ENCODE results near the gene SAMD13. TPM values are rescaled to one million over a fixed set of nuclear protein-coding genes. Genes with fewer than 3 reads are reported as not detected.

Gene SAMD13
- total and polyA plus RNA-seq, 2 of the 4 experiments (the other 2 are of a cell fraction) = 0.27 to 0.36 TPM

GRCh38 chr1:84363019-84363418 is 61.5 kb downstream of the SAMD13 start:
- H2BK120ac ChIP-seq (ENCODE audit: low read depth, low read length) = peak overlapping the region; percentile 60
- CTCF ChIA-PET = no interaction called here
- H2BK20ac ChIP-seq (ENCODE audit: low read depth, low read length) = peak overlapping the region; percentile 14
- peaks cover 14% of the 10 kb centered on the region for H3K4me1 ChIP-seq (ENCODE audit: control insufficient read depth, insufficient read depth, low read length)
- peak overlapping the region in 1 of 2 experiments; percentile 47; a peak in 2 of 4 replicates for H4K8ac ChIP-seq (ENCODE audit: low read depth in 2 of 2, low read length in 2 of 2)
- peak overlapping the region; percentile 26; the same call in 1 of the 2 replicates for H4K5ac ChIP-seq (ENCODE audit: low read depth, low read length)
- POLR2A ChIA-PET (ENCODE audit: unreplicated experiment) = no interaction called here
- H3K9me1 ChIP-seq (ENCODE audit: insufficient read depth, low read length) = peaks cover 8% of the 10 kb centered on the region; the same call in 1 of the 2 replicates
- H3K4ac ChIP-seq (ENCODE audit: low read depth, low read length) = peak overlapping the region; percentile 58
- H2AK5ac ChIP-seq (ENCODE audit: low read depth, low read length) = no peak overlapping the region
- intact Hi-C loops (cut with micrococcal nuclease) (no loop called here), in situ Hi-C loops (cut with MboI; ENCODE audit: low sequenced_read_pairs) (no loop called here), dilution Hi-C loops (cut with HindIII; ENCODE audit: low sequenced_read_pairs, unreplicated experiment) (no loop called here)
- peak overlapping the region; percentile 13; the same call in 1 of the 2 replicates for H3K27ac ChIP-seq (ENCODE audit: insufficient read depth, low read length)
- no peak overlapping the region for H2AK9ac ChIP-seq (replicated peaks; ENCODE audit: low read depth, low read length, poor library complexity)
- H3K23ac ChIP-seq (ENCODE audit: low read depth, low read length) = no peak overlapping the region
- no peak overlapping the region for H3K14ac ChIP-seq (replicated peaks; ENCODE audit: low read depth, low read length)
- H3K4me2 ChIP-seq (ENCODE audit: low read depth, low read length) = peak overlapping the region; percentile 76; the same call in 1 of the 2 replicates
- H3K79me1 ChIP-seq (ENCODE audit: low read depth in 1 of 2, low read length in 2 of 2) = no peaks in the 10 kb centered on the region
- TF ChIP-seq RAD21 (IDR thresholded peaks at IDR 0.05; ENCODE audit: low read length) (no peak), USF2 (IDR thresholded peaks at IDR 0.05; ENCODE audit: low read depth, low read length) (no peak), RFX5 (IDR thresholded peaks at IDR 0.05; ENCODE audit: low read depth, low read length) (no peak), FOS (IDR thresholded peaks at IDR 0.05; ENCODE audit: low read depth, low read length) (no peak)
- H3K9ac ChIP-seq (ENCODE audit: low read depth, low read length) = no peak overlapping the region
- peak overlapping the region; percentile 75 for H4K91ac ChIP-seq (ENCODE audit: insufficient read depth, low read depth, low read length)
- no peak overlapping the region for H3K56ac ChIP-seq (ENCODE audit: extremely low read depth, insufficient read depth, low read length)
- H4K20me1 ChIP-seq (ENCODE audit: insufficient read depth, low read length) = no peaks in the 10 kb centered on the region
- 0 out of 2 replicates have a peak, but pooled peaks cover 3% of the 10 kb centered on the region for H3K9me3 ChIP-seq (ENCODE audit: control insufficient read depth, insufficient read depth, low read length)
- peak overlapping the region; percentile 62; the same call in 1 of the 2 replicates for H3K18ac ChIP-seq (ENCODE audit: low read depth, low read length)
- BruUV-seq (replicated peaks) = no TSS peak
- peak overlapping the region; percentile 64 for H2AFZ ChIP-seq (replicated peaks; ENCODE audit: low read length, poor library complexity)
- DNase-seq (no peak), ATAC-seq (ENCODE audit: low read depth) (no peak)
- peak overlapping the region; percentile 97; the same call in 2 of the 3 replicates for H2BK15ac ChIP-seq (ENCODE audit: low read depth, low read length)
- WGBS, 2 experiments (ENCODE audit: extremely low coverage in 2 of 2, insufficient read length in 1 of 2) = no CpG with 5 or more reads among the region's 5 CpGs
- no peaks in the 10 kb centered on the region for H3K27me3 ChIP-seq (ENCODE audit: control insufficient read depth, insufficient read depth, low read length)
- H2BK5ac ChIP-seq (ENCODE audit: low read depth, low read length, poor library complexity, severe bottlenecking) = no peak overlapping the region
- no peaks in the 10 kb centered on the region for H3K36me3 ChIP-seq (ENCODE audit: control insufficient read depth, insufficient read depth, low read length)
- H3K4me3 ChIP-seq (ENCODE audit: insufficient read depth, low read depth, low read length) = no peak overlapping the region
